ENCODE results near the gene ZSWIM1. TPM values are rescaled to one million over a fixed set of nuclear protein-coding genes. Genes with fewer than 3 reads are reported as not detected.

ZSWIM1 gene
- total and polyA plus RNA-seq, 2 of the 13 experiments (the other 11 are each of a cell fraction or from before 2014, with no cell fraction given), result 9.5 to 11.7 TPM

- TF ChIP-seq ZNF264 (CRISPR knock-in tag; IDR thresholded peaks at IDR 0.05), result no peak; the same call in 1 of the 2 replicates
- TF ChIP-seq, protein P1, sequence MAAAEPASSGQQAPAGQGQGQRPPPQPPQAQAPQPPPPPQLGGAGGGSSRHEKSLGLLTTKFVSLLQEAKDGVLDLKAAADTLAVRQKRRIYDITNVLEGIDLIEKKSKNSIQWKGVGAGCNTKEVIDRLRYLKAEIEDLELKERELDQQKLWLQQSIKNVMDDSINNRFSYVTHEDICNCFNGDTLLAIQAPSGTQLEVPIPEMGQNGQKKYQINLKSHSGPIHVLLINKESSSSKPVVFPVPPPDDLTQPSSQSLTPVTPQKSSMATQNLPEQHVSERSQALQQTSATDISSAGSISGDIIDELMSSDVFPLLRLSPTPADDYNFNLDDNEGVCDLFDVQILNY (CRISPR knock-in tag; conservative IDR thresholded peaks at IDR 0.05), result peak; percentile 65
- TF ChIP-seq, protein P2, sequence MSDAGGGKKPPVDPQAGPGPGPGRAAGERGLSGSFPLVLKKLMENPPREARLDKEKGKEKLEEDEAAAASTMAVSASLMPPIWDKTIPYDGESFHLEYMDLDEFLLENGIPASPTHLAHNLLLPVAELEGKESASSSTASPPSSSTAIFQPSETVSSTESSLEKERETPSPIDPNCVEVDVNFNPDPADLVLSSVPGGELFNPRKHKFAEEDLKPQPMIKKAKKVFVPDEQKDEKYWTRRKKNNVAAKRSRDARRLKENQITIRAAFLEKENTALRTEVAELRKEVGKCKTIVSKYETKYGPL (CRISPR knock-in tag; IDR thresholded peaks at IDR 0.05), result no peak
- TF ChIP-seq, protein P3, sequence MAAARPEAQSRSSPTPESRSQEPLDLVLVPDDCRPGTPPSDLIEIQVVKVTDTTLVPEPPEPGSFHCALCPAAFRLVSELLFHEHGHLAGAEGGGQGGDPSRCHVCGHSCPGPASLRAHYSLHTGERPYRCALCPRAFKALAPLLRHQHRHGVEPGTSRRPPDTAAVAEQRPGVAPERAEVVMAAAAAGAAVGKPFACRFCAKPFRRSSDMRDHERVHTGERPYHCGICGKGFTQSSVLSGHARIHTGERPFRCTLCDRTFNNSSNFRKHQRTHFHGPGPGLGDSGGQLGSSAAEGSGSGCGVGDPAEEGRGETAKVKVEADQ (CRISPR knock-in tag; IDR thresholded peaks at IDR 0.05; ENCODE audit: borderline replicate concordance), result peak; percentile 93
- 0 out of 2 replicates have a peak, but pooled peaks have one; percentile 27 for TF ChIP-seq ATF2 (CRISPR knock-in tag; IDR thresholded peaks at IDR 0.05)
- peak; percentile 50; the same call in 1 of the 2 replicates for TF ChIP-seq SIX1 (CRISPR knock-in tag; IDR thresholded peaks at IDR 0.05; ENCODE audit: borderline replicate concordance)
- TF ChIP-seq, protein P4, sequence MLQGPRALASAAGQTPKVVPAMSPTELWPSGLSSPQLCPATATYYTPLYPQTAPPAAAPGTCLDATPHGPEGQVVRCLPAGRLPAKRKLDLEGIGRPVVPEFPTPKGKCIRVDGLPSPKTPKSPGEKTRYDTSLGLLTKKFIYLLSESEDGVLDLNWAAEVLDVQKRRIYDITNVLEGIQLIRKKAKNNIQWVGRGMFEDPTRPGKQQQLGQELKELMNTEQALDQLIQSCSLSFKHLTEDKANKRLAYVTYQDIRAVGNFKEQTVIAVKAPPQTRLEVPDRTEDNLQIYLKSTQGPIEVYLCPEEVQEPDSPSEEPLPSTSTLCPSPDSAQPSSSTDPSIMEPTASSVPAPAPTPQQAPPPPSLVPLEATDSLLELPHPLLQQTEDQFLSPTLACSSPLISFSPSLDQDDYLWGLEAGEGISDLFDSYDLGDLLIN (CRISPR knock-in tag; IDR thresholded peaks at IDR 0.05; ENCODE audit: borderline replicate concordance), result peak; percentile 57; the same call in 1 of the 2 replicates
- TF ChIP-seq RFX3 (CRISPR knock-in tag; IDR thresholded peaks at IDR 0.05), result peak; percentile 100
- no peak for TF ChIP-seq SKIL (CRISPR knock-in tag; IDR thresholded peaks at IDR 0.05; ENCODE audit: borderline replicate concordance)
- peak; percentile 70 to 83 for TF ChIP-seq HMGXB4 (CRISPR knock-in tag; IDR thresholded peaks at IDR 0.05; ENCODE audit: borderline replicate concordance in 1 of 2, low read depth in 1 of 2)
- peak; percentile 91; the same call in 1 of the 2 replicates for TF ChIP-seq ZNF580 (CRISPR knock-in tag; IDR thresholded peaks at IDR 0.05; ENCODE audit: borderline replicate concordance, low read depth)
- TF ChIP-seq KDM6A (CRISPR knock-in tag; IDR thresholded peaks at IDR 0.05; ENCODE audit: low read depth), result 0 out of 2 replicates have a peak, but pooled peaks have one; percentile 14
- TF ChIP-seq ZNF589 (CRISPR knock-in tag; conservative IDR thresholded peaks at IDR 0.05), result 0 out of 2 replicates have a peak, but pooled peaks have one; percentile 38
- TF ChIP-seq TRIM22 (IDR thresholded peaks at IDR 0.05), result no peak
- no peak for TF ChIP-seq CHCHD3 (CRISPR knock-in tag; IDR thresholded peaks at IDR 0.05)
- peak; percentile 51; the same call in 1 of the 2 replicates for TF ChIP-seq ZKSCAN5 (CRISPR knock-in tag; IDR thresholded peaks at IDR 0.05)
Measured at GRCh38 chr20:45880988-45881788, at the start of gene ZSWIM1 (continued).
